ENCODE results near the gene SLC12A1.
"Not testable (repeated sequence)": the region's sequence is repeated elsewhere in the genome, so short reads cannot be mapped to it uniquely, and the experiment has no call there.

SLC12A1 gene

GRCh38 chr15:48313216-48313615 lies 107.1 kb downstream of the SLC12A1 start:
- H3K9me3 Mint-ChIP-seq = no peaks in the 10 kb centered on the region
- H3K36me3 Mint-ChIP-seq (ENCODE audit: low read depth) = no peaks in the 10 kb centered on the region
- no peaks in the 10 kb centered on the region for H3K27me3 Mint-ChIP-seq
- H3K4me1 Mint-ChIP-seq (ENCODE audit: low read depth) = no peaks in the 10 kb centered on the region
- no peak overlapping the region for H3K4me3 Mint-ChIP-seq
- no peak overlapping the region for H3K27ac Mint-ChIP-seq

DNA sequence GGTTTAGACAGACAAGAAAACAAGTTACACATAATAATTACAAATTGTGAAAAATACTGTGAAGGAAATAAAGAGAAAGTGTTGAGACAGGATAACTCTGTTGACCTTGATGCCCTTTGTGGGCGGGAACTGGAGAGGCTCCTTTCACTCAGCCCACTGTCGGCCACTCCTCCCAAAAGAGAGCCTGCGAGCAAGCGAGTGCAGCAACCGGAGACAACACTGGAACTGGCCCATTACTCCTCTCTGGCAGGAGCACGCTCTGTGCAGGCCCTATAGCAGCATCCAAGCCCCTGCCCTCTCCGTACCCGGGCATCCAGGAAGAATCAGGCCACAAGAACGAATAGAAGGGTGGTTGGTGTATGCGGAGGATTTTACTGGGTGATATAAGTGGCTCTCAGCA lies 108.9 kb downstream of the SLC12A1 start:
- Mint-ChIP-seq H3K9me3 (no peaks in the 10 kb centered on the region), H3K4me3 (no peak overlapping the region), H3K36me3 (ENCODE audit: low read depth) (no peaks in the 10 kb centered on the region), H3K27me3 (no peaks in the 10 kb centered on the region), H3K27ac (no peak overlapping the region), H3K4me1 (ENCODE audit: low read depth) (no peaks in the 10 kb centered on the region)

GRCh38 chr15:48317221-48317620 lies 111.1 kb downstream of the SLC12A1 start:
- Mint-ChIP-seq H3K4me1 (ENCODE audit: low read depth) (no peaks in the 10 kb centered on the region), H3K27ac (no peak overlapping the region), H3K4me3 (no peak overlapping the region), H3K27me3 (no peaks in the 10 kb centered on the region), H3K9me3 (no peaks in the 10 kb centered on the region), H3K36me3 (ENCODE audit: low read depth) (no peaks in the 10 kb centered on the region)

DNA sequence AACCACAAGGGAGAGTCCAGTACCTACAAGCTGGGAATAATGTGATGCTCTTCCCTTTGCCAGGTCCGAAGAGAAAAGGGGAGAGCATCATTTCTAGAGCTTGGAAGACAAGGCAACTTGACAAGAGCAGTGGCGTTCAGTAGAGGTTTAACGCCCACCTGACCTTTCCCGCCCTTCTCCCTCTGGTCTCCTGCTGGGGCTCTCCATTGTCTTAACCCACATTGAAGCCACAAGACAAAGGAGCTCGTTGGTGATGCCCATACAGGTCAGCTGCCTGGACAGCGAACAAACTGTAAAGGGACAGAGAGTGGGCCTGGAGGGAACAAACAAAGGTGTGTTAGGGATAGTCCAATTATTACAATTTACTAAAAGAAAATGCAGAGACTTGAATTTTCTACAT lies 112.0 kb downstream of the SLC12A1 start:
- H3K36me3 Mint-ChIP-seq (ENCODE audit: low read depth) = no peaks in the 10 kb centered on the region
- H3K27me3 Mint-ChIP-seq = no peaks in the 10 kb centered on the region
- H3K9me3 Mint-ChIP-seq = no peaks in the 10 kb centered on the region
- H3K27ac Mint-ChIP-seq = no peak overlapping the region
- no peaks in the 10 kb centered on the region for H3K4me1 Mint-ChIP-seq (ENCODE audit: low read depth)
- no peak overlapping the region for H3K4me3 Mint-ChIP-seq

- no peaks in the 10 kb centered on the region for H3K27me3 Mint-ChIP-seq
- H3K36me3 Mint-ChIP-seq (ENCODE audit: low read depth) = peaks cover 6% of the 10 kb centered on the region
- no peak overlapping the region for H3K27ac Mint-ChIP-seq
Measured at GRCh38 chr15:48323294-48323693, 117.2 kb downstream of the SLC12A1 start.

GRCh38 chr15:48324949-48325348 lies 118.8 kb downstream of the SLC12A1 start:
- H3K27ac Mint-ChIP-seq = no peak overlapping the region
- peaks cover under 1% of the 10 kb centered on the region for H3K4me1 Mint-ChIP-seq (ENCODE audit: low read depth)
- H3K4me3 Mint-ChIP-seq = no peak overlapping the region
- H3K27me3 Mint-ChIP-seq = no peaks in the 10 kb centered on the region
- peaks cover 9% of the 10 kb centered on the region for H3K36me3 Mint-ChIP-seq (ENCODE audit: low read depth)
- H3K9me3 Mint-ChIP-seq = no peaks in the 10 kb centered on the region

More at GRCh38 chr15:48323294-48323693, 117.2 kb downstream of the SLC12A1 start:
- H3K4me1 Mint-ChIP-seq (ENCODE audit: low read depth) = no peaks in the 10 kb centered on the region
- no peaks in the 10 kb centered on the region for H3K9me3 Mint-ChIP-seq
- H3K4me3 Mint-ChIP-seq = no peak overlapping the region

DNA sequence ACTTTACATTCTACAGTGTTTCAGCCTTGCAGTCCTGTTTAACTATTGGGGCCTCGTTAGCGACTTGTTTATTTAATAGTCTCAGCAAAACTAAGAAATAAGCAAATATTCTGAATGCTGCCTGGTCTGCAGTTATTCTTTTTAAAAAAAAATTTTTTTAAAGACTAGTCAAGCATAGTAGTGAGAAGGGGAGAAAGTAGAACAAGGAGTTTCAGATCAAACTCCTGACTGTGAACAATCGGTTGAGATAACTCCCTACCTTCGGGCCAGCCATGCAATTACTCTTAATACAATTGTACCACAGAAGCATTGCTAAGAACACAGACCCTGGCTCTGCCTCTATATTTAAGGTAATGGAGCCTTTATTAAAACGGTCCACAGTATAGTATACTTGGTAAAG lies 119.3 kb downstream of the SLC12A1 start:
- Mint-ChIP-seq H3K36me3 (ENCODE audit: low read depth) (peaks cover 12% of the 10 kb centered on the region), H3K4me1 (ENCODE audit: low read depth) (peaks cover 5% of the 10 kb centered on the region), H3K9me3 (no peaks in the 10 kb centered on the region), H3K27ac (no peak overlapping the region), H3K4me3 (no peak overlapping the region), H3K27me3 (no peaks in the 10 kb centered on the region)

DNA sequence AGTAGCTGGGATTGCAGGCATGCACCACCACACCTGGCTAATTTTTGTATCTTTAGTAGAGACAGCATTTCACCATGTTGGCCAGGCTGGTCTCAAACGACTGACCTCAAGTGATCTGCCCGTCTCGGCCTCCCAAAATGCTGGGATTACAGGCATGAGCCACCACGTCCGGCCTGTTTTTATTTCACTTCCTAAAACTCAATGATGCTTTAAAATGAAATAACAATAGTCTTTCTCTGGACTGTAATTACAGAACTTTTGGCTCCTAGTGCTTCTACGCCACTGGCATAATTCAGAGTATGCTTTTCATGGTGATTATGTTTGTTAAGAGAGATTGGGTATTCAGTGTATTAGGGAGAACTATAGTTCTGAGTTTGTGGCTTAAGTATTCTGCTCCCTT lies 120.1 kb downstream of the SLC12A1 start:
- H3K4me3 Mint-ChIP-seq; H3K9me3 Mint-ChIP-seq; H3K27ac Mint-ChIP-seq; H3K4me1 Mint-ChIP-seq (ENCODE audit: low read depth); H3K27me3 Mint-ChIP-seq: not testable (repeated sequence)
- peaks cover 12% of the 10 kb centered on the region for H3K36me3 Mint-ChIP-seq (ENCODE audit: low read depth)

DNA sequence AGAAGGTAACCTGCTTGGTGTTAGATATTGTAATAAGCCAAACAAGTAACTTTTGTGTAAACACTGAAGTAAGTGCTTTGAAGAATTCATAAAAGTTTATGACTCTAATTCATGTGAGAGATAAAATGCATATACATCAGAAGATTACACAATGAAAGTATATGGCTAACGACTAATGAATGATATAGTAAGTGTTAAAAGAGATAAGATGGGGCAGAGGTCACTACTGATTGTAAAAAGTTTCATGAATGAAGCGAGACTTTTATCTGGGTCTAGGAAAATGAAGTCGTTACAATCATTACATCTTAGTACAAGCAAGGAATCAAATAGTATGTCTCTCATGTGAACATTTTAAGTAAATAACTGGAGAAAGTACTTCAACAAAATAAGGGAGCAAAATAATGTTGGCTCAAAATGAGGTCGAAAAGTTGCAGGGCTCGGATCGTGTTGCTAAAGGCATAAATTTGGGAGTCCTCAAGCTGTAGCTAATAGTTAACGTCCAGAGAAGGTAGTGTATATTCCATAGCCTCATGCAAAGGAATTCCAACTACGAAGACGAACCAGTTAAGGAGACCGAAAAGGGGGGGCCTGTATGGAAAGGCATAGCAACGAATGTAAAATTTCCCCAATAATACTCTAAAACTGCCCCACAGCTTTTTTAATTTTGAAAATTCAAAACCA lies 124.1 kb downstream of the SLC12A1 start:
- H3K9me3 Mint-ChIP-seq = no peaks in the 10 kb centered on the region
- peak overlapping the region; percentile 97 for H3K27ac Mint-ChIP-seq
- H3K27me3 Mint-ChIP-seq = no peaks in the 10 kb centered on the region
- peak overlapping the region; percentile 97 for H3K4me3 Mint-ChIP-seq
- H3K4me1 Mint-ChIP-seq (ENCODE audit: low read depth) = peaks cover 32% of the 10 kb centered on the region
- H3K36me3 Mint-ChIP-seq (ENCODE audit: low read depth) = peaks cover 42% of the 10 kb centered on the region

DNA sequence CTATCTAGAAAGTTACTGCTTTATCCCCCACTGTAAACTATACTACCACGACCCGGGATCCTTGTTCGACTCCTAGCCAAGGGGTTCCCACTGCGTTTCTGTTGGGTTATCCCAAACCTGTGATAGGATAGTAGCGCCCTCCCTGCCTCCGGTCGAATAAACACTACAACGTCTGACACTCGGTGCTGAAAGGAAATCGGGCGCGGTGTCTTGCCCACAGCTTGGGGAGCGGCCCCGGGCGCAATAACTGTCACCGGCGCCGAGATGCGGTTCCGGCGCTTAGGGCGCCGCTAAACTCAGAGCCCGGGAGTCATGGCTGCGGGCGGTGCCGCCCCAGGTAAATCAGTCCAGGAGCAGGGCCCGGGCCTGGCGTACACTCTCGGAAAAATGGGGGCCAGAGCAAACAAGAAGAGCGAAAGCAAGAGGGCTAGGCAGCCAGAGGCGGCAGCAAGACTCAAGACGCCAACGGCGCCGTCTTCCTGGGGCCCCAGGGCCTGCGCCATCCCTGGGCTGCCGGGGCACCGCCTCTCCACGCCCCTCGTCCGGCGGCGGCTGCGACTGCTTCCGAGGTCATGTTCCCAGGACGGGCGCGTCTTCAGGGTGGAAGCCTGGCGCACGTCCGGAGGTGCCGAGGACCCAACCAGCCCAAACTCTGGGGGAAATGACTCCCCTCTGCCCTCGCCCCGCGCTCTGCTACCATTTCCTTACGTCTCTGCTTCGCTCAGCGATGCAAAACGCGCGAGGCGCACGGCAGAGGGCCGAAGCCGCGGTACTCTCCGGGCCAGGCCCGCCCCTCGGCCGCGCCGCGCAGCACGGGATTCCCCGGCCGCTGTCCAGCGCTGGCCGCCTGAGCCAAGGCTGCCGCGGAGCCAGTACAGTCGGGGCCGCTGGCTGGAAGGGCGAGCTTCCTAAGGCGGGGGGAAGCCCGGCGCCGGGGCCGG lies 125.0 kb downstream of the SLC12A1 start, which contains the start of gene DUT:
TSS of gene DUT (plus strand) at position 575 of the 941 bp plus-strand sequence. CDS start at position 662, 87 bp downstream.
- H3K27ac Mint-ChIP-seq = peak within 1 kb of the TSS; percentile 97
- peak within 1 kb of the TSS; percentile 97 for H3K4me3 Mint-ChIP-seq
- H3K4me1 Mint-ChIP-seq (ENCODE audit: low read depth) = peaks cover 38% of the 10 kb centered on the region
- no peaks in the 10 kb centered on the region for H3K9me3 Mint-ChIP-seq
- H3K36me3 Mint-ChIP-seq (ENCODE audit: low read depth) = peaks cover 49% of the 10 kb centered on the region
- no peaks in the 10 kb centered on the region for H3K27me3 Mint-ChIP-seq

GRCh38 chr15:48331796-48332641 lies 125.9 kb downstream of the SLC12A1 start:
- Mint-ChIP-seq H3K27ac (peak overlapping the region; percentile 87), H3K4me3 (peak overlapping the region; percentile 97), H3K27me3 (no peaks in the 10 kb centered on the region), H3K4me1 (ENCODE audit: low read depth) (peaks cover 45% of the 10 kb centered on the region), H3K9me3 (no peaks in the 10 kb centered on the region), H3K36me3 (ENCODE audit: low read depth) (peaks cover 57% of the 10 kb centered on the region)

DNA sequence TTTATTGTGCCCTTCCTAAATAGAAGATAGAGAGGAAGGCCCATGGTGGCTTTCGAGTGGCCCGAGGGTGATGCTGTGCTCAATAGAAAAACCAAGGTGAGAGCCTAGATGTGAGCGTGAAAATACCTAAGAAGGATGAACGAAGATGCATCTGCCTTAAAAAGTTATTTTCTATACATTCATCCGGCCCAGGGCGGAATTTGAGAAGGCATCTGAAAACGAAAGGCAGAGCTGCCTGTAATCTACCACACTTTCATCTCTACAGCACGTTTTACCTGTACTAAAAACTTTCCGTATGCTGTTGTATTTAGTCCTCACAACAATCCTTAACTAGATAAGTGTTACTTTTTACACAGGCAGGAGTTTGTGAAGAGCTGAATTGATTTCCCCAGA lies 126.5 kb downstream of the SLC12A1 start:
- Mint-ChIP-seq H3K27ac (peak overlapping the region; percentile 87), H3K4me1 (ENCODE audit: low read depth) (peaks cover 49% of the 10 kb centered on the region), H3K27me3 (no peaks in the 10 kb centered on the region), H3K36me3 (ENCODE audit: low read depth) (peaks cover 61% of the 10 kb centered on the region), H3K4me3 (peak overlapping the region; percentile 97), H3K9me3 (no peaks in the 10 kb centered on the region)

- Mint-ChIP-seq H3K4me1 (ENCODE audit: low read depth) (peaks cover 54% of the 10 kb centered on the region), H3K36me3 (ENCODE audit: low read depth) (peaks cover 60% of the 10 kb centered on the region), H3K9me3 (no peaks in the 10 kb centered on the region), H3K27me3 (no peaks in the 10 kb centered on the region), H3K27ac (peak overlapping the region; percentile 87), H3K4me3 (peak overlapping the region; percentile 97)
Measured at GRCh38 chr15:48333540-48333939, 127.4 kb downstream of the SLC12A1 start.

DNA sequence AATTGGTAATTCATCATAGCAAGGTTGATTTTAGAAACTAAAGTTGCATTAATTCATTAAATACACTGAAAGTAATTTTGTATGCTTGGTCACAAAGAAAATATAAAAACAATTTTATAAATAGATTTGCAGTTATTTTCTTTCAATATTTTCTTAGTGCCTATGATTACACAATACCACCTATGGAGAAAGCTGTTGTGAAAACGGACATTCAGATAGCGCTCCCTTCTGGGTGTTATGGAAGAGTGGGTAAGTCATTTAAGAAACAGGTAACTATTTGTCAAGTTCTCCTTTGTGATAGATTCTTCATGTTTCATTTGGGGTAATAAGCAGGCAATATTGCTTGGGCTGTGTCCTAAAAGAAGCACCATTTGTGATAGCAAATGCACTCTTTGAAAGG lies 128.2 kb downstream of the SLC12A1 start:
- Mint-ChIP-seq H3K4me3 (peak overlapping the region; percentile 97), H3K36me3 (ENCODE audit: low read depth) (peaks cover 61% of the 10 kb centered on the region), H3K27ac (peak overlapping the region; percentile 48), H3K27me3 (no peaks in the 10 kb centered on the region), H3K4me1 (ENCODE audit: low read depth) (peaks cover 54% of the 10 kb centered on the region), H3K9me3 (no peaks in the 10 kb centered on the region)
